ENCODE data around the gene NF2.
"Not testable (repeated sequence)": the region's sequence is repeated elsewhere in the genome, so short reads cannot be mapped to it uniquely, and the experiment has no call there.

The NF2 gene

DNA sequence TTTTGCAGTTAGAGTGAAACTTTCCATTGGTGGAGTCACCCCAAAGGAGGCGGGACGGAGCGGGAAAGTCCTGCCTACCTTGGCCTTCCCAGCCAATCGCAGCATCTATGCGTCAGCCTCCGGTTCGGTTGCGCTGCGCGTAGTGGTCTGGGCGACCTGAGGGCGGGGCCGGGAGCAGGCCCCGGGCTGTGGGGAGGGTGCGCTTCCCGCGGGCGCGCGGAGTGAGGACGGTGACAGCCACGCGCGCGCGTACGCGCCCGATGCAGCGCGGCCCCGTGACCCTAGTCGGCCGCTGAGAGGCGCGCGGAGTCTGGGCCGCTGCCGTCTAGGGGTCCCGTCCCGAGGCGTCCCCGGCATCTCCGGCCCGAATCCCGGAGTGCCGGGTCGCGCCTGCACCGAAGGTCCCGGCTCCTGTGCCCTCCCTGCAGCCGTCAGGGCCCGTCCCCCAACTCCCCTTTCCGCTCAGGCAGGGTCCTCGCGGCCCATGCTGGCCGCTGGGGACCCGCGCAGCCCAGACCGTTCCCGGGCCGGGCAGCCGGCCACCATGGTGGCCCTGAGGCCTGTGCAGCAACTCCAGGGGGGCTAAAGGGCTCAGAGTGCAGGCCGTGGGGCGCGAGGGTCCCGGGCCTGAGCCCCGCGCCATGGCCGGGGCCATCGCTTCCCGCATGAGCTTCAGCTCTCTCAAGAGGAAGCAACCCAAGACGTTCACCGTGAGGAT is at the start of gene NF2:
Gene NF2, plus strand, starts transcription at position 276 of the 718 bp plus-strand sequence. Its CDS starts 366 bp downstream, at position 642.
- DNase-seq, result peak; percentile 67 to 100 (median 99)

DNA sequence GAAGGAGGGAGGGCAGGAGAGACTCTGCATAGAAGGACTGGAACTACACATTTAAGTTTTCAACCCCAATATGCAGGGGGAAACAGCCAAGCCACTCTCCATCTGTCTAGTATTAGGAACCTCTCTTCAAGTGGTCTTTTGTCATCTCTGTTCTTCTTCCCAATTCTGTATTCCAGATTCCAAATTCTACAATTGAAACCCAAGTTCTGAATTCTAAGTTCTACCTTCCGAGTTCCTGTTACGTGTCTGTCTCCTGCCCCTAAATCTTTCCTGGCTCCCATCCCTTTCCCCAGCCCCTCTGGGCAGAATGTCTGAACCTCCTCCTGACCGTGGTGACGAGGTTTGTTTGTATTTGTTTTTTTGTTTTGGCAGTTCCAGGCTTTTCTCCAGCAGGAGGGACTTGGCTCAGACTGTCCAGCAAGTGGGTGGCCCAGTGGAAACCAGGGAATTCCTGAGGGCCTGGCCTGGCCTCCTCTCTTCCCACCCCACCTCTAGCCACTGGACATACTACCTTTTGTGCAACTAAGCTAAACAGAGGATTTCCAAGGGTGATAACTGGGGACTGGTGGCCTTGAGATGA is 48.3 kb upstream of the NF2 start:
- DNase-seq, result peak in 35 of 51 donors; percentile 3 to 77 (median 37)

DNA sequence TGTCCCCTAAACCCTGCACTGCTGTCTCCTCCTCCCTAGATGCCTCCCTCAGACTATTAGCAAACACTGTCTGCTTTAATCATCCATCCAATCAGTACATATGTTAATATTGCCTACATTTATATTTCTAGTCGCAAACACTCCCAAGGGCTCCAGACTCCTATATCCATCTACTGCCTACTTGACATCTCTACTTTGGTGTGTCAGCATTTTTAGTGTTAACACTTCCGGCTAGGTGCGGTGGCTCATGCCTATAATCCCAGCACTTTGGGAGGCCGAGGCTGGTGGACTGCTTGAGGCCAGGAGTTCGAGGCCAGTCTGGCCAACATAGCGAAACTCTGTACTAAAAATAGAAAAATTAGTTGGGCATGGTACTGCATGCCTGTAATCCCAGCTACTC is 44.4 kb upstream of the NF2 start:
- DNase-seq, result no peak

DNA sequence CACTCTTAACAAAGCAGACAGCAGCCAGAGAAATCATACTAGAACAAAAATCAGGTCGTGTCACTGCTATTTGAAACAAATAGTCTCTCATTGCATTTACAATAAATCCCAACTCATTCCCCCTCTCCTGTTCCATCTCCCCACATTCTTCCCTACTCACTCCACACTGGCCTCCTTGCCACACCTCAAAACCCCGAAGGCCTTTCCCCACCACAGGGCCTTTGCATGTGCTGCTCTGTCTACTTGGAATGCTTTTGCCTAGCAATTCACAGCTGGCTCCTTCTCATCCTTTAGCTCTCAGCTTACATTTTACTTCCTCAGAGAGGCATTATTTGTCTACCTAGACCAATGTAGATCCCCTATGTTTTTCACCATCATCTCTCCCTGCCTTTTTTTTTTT is 43.6 kb upstream of the NF2 start:
- no peak for DNase-seq

DNA sequence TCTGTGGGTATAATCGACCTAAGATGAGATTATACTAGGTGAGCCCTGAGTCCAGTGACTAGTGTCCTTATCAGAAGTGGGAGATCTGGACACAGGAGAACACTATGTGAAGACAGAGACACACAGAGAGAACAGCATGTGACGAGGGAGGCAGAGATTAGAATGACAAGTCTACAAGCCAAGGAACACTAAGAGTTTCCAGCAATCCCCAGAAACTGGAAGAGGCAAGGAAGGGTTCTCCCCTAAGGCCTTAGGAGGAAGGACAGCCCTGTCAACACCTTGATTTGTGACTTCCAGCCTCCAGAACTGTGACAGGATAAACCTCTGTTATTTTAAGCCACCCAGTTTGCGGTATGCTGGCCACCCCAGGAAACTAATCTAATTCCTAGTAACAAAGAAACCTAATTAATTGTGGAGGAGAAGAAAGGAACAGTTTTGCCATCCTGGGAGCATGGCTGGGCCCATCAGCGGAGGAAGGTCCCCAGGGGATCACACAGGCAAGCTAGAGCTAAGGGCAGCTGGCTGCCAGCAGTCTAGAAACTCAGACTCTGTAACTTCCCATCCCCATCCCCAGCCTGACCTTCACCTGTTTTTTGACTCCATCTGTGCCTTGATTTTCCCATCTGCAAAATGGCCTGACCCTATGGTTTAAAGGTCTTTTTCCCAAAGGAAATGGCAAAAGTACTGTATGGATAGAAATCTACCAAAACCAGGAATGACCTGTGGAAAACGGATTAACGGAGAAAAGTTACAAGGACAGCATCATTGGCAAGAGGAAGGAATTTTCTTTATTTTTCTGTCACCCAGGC is 39.6 kb upstream of the NF2 start:
- DNase-seq, result no peak

DNA sequence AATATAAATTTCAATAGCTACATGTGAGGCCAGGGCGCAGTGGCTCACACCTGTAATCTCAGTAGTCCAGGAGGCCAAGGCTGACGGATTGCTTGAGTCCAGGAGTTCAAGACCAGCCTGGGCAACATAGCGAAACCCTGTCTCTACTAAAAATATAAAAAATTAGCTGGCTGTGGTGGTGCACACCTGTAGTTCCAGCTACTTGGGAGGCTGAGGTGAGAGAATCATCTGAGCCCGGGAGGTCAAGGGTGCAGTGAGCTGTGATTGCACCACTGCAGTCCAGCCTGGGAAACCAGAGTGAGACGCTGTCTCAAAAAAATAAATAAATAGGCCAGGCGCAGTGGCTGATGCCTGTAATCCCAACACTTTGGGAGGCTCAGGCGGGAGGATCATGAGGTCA is 36.9 kb upstream of the NF2 start:
- DNase-seq, result not testable (repeated sequence)

DNA sequence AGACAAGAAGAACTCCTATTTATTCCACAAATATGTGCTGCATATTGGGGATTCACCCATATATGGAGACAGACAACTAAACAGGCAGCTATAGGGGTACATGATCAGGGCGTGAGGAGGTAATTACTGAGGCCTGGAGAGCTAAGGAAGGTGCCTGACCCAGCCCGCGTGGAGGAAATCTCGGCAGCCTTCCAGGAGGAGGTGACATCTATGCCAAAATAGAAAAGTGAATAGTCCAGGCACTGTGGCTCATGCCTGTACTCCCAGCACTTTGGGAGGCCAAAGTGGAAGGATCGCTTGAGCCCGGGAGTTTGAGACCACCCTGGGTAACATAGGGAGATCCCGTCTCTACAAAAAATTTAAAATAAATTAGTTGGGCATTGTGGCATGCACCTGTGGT is 36.1 kb upstream of the NF2 start:
- DNase-seq, result no peak

DNA sequence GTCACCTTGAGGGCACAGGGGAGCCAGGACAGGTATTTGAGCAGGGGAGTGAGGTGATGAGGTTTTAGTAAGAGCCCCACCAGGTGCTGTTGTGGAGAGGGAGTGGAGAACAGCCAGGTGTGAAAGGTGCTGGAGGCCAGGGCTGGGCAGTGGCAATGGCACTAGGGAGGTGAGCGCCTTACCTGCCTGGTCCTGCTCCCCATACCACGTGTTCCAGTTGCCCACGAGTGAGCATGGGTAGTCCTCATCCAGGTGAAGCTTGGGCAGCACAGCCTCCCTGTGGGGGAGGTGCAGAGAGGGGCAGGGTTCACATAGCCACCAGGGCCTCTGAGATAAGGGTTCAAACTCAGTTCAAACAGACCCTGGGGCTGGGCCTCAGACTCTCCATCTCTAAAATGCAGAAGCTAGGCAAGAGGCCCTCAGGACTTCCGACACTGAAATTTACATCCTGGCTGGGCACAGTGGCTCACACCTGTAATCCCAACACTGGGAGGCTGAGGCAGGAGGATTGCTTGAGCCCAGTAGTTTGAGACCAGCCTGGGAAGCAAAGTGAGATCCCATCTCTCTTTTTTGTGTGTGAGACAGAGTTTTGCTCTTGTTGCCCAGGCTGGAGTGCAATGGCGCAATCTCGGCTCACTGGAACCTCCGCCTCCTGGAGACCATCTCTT is 34.3 kb upstream of the NF2 start:
- DNase-seq, result no peak

DNA sequence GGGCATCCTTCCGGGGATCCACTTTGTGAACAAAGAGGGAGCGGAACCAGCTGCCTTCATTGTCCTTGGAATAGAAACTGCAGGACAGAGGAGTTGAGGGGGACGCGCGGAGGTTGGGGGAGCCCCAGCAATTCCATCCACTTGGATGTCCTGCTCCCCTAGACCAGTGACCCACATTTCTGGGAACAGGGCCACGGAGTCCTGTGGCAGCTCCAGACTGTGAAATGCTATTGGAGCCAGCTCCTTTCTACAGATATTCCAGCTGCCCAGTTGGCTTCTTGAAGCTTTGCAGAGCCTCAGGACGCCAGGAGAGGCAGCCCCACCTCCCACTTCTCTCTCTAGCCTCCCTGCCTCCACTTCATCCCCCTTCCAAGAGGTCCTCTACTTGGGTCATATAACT is 33.0 kb upstream of the NF2 start:
- peak in 12 of 51 donors; percentile 3 to 53 (median 24) for DNase-seq

DNA sequence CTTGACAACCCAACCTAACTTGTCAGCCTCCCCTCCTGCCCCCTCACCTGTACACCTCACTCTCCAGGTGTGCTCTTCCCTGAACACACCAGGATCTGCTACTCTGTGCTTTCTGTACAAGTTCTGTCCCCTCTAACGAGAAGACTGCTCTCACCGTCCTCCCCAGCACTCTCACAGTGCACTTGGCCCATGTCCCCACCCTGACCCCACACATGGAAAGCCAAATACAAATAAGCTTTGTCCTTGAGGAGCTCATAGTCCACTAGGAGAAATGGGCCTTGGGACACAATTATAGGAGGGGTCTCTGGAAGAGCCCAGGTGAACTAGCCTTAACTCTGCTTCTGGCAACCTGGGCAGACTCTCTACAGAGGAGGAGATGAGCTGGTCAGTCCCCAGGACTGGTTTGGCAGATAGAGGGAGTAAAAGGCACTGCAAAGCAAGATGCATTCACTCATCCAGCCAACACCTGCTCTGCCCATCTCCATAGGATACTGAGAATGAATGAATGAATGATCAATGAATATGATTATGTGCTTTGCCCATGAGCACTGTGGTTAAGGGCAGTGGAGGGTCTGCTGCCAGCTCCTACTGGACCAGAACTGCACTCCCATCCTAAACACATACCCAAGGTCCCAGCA is 32.4 kb upstream of the NF2 start:
- DNase-seq, result no peak

DNA sequence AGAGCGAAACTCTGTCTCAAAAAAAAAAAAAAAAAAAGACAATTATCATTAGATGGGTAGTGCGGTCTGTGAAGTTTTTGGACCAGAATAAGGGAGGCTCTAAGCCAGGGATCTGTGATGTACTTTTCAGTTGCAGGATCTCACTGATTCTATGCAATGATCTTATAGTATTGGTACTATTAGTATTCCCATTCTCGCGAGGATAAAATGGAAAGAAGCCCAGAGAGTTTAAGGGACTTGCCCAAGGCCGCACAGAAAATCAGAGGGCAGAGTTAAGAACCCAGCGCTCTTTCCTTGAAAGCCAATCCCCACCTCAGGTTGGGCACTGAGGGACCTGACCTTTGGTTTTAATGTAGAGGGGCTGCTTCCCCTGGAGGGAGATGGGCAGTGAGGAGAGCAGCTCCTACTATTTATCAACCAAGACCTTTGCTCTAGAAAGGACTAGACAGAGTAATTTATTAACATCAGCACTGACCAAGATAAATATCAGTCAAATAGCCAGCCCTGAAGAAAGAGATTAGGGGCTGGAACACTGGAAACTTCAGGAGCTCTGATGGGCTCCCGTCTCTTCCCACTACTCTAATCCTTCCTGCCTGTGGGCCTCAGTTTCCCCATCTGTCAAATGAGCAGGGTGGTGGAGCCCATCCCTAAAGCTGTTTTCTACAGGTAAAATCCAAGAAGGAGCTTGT is 28.5 kb upstream of the NF2 start:
- no peak for DNase-seq

DNA sequence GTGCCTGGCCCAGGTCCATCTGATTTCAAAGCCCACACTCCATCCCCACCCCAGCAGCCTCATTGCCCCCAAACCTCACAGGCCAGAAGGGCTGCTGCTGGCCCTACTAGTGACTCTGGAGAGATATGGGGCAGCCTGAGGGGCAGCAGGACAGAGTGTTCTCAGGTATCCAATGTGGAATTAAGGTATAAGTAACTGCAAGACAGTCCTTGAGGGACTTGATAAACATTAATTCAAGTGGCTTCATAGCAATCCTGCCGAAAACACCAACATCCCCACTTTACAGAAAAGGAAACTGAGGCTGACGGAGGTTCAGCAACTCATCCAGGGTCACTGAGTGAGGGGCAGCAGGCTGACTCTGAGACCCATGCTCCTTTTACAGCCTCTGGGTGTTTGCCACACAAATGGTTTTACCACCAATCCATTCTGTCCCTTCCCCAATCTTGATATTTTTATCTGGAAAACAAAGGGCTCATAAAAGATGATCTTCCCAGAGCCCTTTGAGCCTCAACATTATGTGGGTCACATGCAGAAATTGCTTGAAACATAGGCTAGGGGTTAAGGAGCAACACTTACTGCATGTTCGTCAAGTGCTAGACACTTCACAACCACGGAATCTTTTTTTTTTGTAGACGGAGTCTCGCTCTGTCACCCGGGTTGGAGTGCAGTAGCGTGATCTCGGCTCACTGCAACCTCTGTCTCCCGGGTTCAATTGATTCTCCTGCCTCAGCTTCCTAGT is 24.8 kb upstream of the NF2 start:
- DNase-seq, result no peak

DNA sequence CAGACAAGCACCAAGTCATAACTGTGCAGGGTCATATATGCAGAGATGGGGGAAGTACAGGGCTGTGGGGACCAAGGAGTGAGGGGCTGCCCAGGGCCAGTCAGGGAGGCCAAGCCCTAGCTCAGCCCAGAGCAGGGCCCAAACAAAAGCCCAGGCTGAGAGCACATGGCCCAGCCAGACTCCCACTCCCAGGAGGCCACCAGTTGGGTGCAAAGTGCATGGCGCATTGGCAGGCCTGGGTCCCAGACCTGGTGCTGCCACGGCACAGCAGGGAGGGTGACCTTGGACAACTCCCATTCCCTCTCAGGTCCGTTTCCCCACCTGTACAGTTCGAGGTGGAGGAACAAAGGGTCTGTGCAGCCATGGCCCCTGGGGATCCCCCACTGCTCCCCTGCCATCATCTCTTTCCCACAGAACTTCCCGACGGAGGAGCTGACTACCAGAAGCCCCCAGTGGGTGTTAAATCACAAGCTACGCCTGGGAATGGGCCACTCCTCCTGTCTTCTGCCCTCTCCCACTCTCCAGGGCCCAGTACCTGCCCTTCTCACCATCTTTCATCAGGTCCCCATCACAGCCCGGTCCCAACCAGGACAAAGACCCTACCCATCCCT is 23.1 kb upstream of the NF2 start:
- peak in 4 of 51 donors; percentile 8 to 45 (median 20) for DNase-seq

DNA sequence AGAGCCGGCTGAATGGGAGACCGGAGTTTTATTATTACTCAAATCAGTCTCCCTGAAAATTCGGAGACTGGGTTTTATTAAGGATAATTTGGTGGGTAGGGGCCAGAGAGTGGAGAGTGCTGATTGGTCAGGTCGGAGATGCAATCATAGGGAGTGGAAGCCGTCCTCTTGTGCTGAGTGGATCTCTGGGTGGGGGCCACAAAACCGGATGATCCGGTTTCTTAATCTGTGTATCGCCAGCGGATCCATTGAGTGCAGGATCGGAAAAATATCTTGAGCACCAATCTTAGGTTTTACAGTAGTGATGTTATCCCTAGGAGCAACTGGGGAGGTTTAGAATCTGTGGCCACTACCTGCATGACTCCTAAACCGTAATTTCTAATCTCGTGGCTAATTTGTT is 21.6 kb upstream of the NF2 start:
- DNase-seq, result no peak

DNA sequence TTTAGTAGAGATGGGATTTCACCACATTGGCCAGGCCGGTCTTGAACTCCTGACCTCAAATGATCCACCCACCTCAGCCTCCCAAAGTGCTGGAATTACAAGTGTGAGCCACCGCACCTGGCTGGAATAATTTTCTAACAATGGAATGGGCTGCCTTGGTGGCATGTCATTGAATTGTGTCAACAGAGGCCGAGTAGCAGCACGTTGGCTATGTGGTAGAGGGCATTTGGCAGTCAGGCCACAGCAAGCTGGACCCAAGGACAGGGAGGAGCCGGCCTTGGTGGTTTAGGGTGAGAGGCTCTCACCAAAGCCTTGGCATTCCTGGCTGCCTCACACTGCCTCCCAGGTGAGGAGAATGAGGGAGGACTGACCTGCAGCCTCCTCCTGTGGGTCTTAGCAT is 18.5 kb upstream of the NF2 start:
- DNase-seq, result no peak

DNA sequence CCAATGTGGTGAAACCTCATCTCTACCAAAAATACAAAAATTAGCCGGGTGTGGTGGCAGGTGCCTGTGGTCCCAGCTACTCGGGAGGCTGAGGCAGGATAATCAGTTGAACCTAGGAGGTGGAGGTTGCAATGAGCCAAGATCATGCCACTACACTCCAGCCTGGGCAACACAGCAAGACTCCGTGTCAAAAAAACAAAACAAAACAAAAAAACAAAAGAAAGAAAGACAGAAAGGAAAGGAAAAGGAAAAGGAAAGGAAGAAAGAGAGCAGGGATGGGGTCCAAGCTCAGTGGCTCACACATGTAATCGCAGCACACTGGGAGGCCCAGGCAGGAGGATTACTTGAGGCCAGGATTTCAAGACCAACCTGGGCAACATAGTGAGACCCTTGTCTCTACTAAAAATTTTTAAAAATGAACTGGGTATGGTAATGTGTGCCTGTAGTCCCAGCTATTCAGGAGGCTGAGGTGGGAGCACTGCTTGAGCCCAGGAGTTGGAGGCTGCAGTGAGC is 17.2 kb upstream of the NF2 start:
- DNase-seq, result not testable (repeated sequence)

DNA sequence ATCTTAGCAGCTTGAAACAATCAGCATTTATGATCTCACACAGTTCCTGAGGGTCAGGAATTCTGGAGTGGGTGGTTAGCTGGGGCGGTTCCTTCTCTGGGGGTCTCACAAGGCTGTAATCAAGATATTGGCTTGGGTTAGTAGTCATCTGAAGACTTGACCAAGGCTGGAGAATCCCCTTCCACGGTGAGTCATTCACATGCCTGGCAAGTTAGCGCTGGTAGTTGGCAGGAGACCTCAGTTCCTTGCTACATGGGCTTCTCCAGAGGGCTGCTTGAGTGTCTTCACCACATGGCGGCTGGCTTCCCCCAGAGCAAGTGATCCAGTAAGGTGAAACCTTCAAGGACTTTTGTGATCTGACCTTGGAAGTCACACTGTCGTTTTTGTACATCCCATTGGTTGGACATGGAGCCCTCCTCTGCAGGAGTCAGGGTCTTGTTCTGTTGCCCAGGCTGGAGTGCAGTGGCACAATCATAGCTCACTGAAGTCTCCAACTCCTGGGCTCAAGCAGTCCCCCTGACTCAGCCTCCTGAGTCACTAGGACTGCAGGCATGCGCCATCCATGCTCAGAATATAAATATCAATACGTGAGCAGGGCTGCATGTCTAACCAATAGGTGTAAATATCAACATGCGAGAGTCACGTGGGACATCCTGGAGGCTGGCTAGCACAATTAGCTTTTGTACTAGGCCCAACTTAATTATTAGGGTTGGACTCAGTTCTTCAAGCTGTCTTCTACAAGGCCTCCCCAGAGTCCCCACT is 15.3 kb upstream of the NF2 start:
- no peak for DNase-seq

DNA sequence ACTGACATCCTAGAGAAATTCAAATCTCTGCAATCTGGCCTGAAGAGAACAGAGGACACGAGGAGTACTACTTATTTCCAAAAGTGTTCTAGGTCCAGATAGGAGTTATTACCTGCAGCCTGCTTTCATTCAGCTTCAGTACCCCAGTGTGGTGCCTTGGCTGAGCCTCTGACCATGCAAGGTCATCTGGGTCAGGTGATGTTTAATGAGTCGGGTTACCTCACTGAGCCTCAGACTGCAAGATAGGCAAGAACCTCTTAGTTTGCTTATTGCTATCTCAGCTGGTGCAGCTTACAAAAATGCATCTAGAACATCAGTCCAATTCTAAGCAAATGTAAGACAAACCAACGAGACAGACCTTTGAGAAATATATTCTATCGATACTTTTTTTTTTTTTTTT is 9.5 kb upstream of the NF2 start:
- DNase-seq, result no peak

DNA sequence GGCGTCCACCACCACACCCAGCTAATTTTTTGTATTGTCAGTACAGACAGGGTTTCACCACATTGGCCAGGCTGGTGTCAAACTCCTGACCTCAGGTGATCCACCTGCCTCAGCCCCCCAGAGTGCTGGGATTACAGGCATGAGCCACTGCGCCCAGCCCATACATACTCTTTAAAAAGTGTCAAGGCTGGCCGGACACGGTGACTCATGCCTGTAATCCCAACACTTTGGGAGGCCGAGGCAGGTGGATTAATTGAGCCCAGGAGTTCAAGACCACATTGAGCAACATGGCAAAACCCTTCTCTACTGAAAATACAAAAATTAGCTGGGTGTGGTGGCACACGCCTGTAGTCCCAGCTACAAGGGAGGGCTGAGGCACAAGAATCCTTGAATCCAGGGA is 9.0 kb upstream of the NF2 start:
- not testable (repeated sequence) for DNase-seq

Measured in hypothalamus (tissue), 51 donors.